Kidney (tissue), 14 donors: ENCODE results near the gene EFHD1. TPM values are rescaled to one million over a fixed set of nuclear protein-coding genes. Genes with fewer than 3 reads are reported as not detected.
A peak's percentile ranks its signal among the peaks of the same experiment; 100 is the strongest.

Experiments used
- DNase-seq, 5 donors: peaks; one replicate each; pipeline ENCODE4 v3.0.0-alpha.2; 2013 to 2020
- FAIRE-seq: peaks from 2 replicates; lab custom pipeline; 2012; peaks lifted over from hg19 to GRCh38; lab: Jason Lieb, UNC
- H3K27ac ChIP-seq, 2 donors: one replicate each; pipeline ENCODE4 v1.7.0; 2013; ENCODE audit warnings: low read depth in 2 of 2, low read length in 2 of 2, inconsistent platforms in 1 of 2
- H3K27me3 ChIP-seq: one replicate; pipeline ENCODE4 v1.7.1; 2013; ENCODE audit warnings: low read length, inconsistent platforms; ENCODE audit not compliant: control insufficient read depth, insufficient read depth
- H3K36me3 ChIP-seq, 3 donors: one replicate each; pipeline versions ENCODE4 v1.7.0 to v1.7.1; 2013; ENCODE audit warnings: low read length in 3 of 3, control low read depth in 1 of 3, inconsistent platforms in 1 of 3; ENCODE audit not compliant: insufficient read depth in 3 of 3, control insufficient read depth in 2 of 3
- H3K4me1 ChIP-seq, 3 donors: one replicate each; pipeline versions ENCODE4 v1.7.0 to v1.7.1; 2013; ENCODE audit warnings: low read length in 3 of 3, inconsistent platforms in 1 of 3, low read depth in 1 of 3; ENCODE audit not compliant: control insufficient read depth in 2 of 3, insufficient read depth in 2 of 3
- H3K4me3 ChIP-seq, 3 donors: one replicate each; pipeline versions ENCODE4 v1.7.0 to v1.8.1; 2013; ENCODE audit warnings: low read length in 3 of 3, control low read depth in 1 of 3, inconsistent platforms in 1 of 3
- H3K9ac ChIP-seq, 3 donors: one replicate each; pipeline versions ENCODE4 v1.7.0 to v1.7.1; 2013; ENCODE audit warnings: low read length in 3 of 3, control low read depth in 1 of 3, inconsistent platforms in 1 of 3
- H3K9me3 ChIP-seq, 3 donors: one replicate each; pipeline versions ENCODE4 v1.7.0 to v1.7.1; 2013; ENCODE audit warnings: low read length in 3 of 3, control low read depth in 1 of 3, inconsistent platforms in 1 of 3; ENCODE audit not compliant: control insufficient read depth in 2 of 3, insufficient read depth in 1 of 3
- intact Hi-C: fragments of 100-400 bp; cut with DNase I; formaldehyde crosslinking; loops from one replicate; pipeline ENCODE4 v1.11.1; 2022
- polyA plus RNA-seq: library from polyadenylated mRNA; stranded (reverse); fragments of 350-450 nt; fragmentation: Illumina TruSeq; extraction: RNeasy Lipid Tissue Mini Kit (QIAGEN cat#74804); gene quantifications from one replicate; pipeline ENCODE4 v1.2.3, GENCODE V29; 2014; ENCODE audit warnings: low read depth, low replicate concordance; ENCODE audit not compliant: insufficient read depth
- total RNA-seq: library from RNA; stranded (reverse); fragmentation: NEBNext Ultra II Directional; extraction: Animal tissue kit (Norgen Biotek cat#: 25700); gene quantifications from one replicate; pipeline ENCODE4 v1.2.1, GENCODE V29; 2021
- TF ChIP-seq, protein P1 (sequence below): IDR thresholded peaks from 3 replicates; pipeline ENCODE4 v1.5.1; 2012; ENCODE audit warnings: mild to moderate bottlenecking, moderate library complexity, borderline replicate concordance; ENCODE audit not compliant: insufficient read depth; ENCODE audit errors: extremely low read depth
- donor health status: control.
- donor health status: control.
- donor health status: control.
- donor health status: control.
- donor health status: control.
- donor health status: DM: yes; HTN: yes; CAD: no.
- donor health status: Normal renal cell carcinoma (clear cell type).

EFHD1 gene
- total and polyA plus RNA-seq, 2 donors from 2014 or later: 129 to 280 TPM

GRCh38 chr2:232629129-232629475, 4.3 kb upstream of the EFHD1 start:
- Histone ChIP-seq H3K4me1 (peaks cover 0 to 3% (median 0%) of the 10 kb centered on the region in 3 donors), H3K9ac (no peak overlapping the region), H3K27ac (no peak overlapping the region), H3K9me3 (no peaks in the 10 kb centered on the region), H3K4me3 (no peak overlapping the region), H3K27me3 (peaks cover 2% of the 10 kb centered on the region), H3K36me3 (no peaks in the 10 kb centered on the region)
- no peak for DNase-seq
- TF ChIP-seq, protein P1, sequence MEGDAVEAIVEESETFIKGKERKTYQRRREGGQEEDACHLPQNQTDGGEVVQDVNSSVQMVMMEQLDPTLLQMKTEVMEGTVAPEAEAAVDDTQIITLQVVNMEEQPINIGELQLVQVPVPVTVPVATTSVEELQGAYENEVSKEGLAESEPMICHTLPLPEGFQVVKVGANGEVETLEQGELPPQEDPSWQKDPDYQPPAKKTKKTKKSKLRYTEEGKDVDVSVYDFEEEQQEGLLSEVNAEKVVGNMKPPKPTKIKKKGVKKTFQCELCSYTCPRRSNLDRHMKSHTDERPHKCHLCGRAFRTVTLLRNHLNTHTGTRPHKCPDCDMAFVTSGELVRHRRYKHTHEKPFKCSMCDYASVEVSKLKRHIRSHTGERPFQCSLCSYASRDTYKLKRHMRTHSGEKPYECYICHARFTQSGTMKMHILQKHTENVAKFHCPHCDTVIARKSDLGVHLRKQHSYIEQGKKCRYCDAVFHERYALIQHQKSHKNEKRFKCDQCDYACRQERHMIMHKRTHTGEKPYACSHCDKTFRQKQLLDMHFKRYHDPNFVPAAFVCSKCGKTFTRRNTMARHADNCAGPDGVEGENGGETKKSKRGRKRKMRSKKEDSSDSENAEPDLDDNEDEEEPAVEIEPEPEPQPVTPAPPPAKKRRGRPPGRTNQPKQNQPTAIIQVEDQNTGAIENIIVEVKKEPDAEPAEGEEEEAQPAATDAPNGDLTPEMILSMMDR: no peak
- intact Hi-C loops: no loop called here
- FAIRE-seq: no peak

DNA sequence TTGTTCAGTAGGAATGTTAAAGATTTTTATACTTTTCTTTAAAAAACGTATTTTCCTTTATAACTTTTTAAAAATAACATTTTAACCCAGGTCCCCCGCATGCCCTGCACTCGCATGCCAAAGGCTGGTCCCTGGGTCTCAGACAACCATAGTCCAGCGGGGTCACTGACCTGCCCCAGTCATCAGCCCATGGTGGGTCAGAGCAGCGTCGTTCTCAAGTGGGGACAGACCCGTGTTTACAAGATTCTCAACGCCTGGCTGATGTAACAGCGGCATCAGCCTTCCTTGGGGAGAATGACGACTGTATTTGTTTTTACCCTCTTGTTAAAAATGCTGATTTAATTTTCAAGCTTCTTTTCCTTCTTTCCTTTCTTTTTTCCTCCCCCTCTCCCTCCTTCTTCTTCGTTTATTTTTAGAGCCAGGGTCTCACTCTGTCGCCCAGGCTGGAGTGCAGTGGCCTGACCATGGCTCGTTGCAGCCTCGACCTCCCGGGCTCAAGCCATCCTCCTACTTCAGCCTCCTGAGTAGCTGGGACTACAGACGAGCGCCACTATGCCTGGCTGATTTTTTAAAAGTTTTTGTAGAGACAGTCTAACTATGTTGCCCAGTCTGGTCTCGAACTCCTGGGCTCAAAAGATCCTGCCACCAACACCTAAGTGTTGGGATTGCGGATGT, 1.0 kb upstream of the EFHD1 start:
- no peak for FAIRE-seq
- TF ChIP-seq, protein P1: no peak

DNA sequence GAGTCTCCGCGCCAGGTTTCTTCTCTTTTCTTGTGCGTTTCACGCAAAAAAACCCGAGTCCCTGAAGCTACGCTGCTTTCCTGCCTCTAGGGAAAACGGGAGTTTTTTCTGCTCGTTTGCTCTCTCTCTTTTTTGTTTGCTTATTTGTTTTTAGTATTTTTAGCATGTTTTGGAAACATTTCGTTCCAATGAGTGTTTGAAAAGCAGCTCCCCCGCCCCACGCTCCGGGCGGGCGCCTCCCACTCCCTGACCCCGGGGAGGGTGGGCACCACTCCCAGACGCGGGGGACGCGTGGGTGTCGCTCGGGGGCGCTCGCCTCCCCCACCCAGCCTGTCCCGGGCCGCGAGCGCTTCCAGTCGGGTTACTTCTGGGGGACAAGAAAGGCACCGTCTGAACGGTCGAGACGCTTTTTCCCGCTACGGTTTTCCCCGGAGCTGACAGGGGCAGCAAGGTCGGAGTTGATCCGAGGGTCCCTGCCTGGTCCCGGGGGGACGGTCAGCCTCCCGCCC, 446 bp upstream of the EFHD1 start:
- intact Hi-C loops: no loop called here
- Histone ChIP-seq H3K9me3 (no peaks in the 10 kb centered on the region), H3K4me3 (peak overlapping the region in 2 of 3 donors; percentile 41 to 63), H3K4me1 (peaks cover 0 to 8% (median 6%) of the 10 kb centered on the region in 3 donors), H3K36me3 (no peaks in the 10 kb centered on the region), H3K27me3 (peaks cover 2% of the 10 kb centered on the region), H3K27ac (peak overlapping the region; percentile 92), H3K9ac (peak overlapping the region; percentile 0 to 76 (median 36))
- TF ChIP-seq, protein P1: no peak
- FAIRE-seq (no peak), DNase-seq (peak in 3 of 5 donors; percentile 67 to 93 (median 83))

More for the DNA sequence above, 1.0 kb upstream of the EFHD1 start:
- no peaks in the 10 kb centered on the region for H3K9me3 ChIP-seq
- H3K27ac ChIP-seq: peak overlapping the region; percentile 92
- H3K36me3 ChIP-seq: no peaks in the 10 kb centered on the region
- peak overlapping the region in 2 of 3 donors; percentile 0 to 76 for H3K9ac ChIP-seq
- DNase-seq: peak in 1 of 5 donors; percentile 67
- H3K27me3 ChIP-seq: peaks cover 2% of the 10 kb centered on the region
- peaks cover 0 to 8% (median under 1%) of the 10 kb centered on the region in 3 donors for H3K4me1 ChIP-seq
- peak overlapping the region in 2 of 3 donors; percentile 41 to 63 for H3K4me3 ChIP-seq
- intact Hi-C loops: no loop called here
